NK-92 (cell line): ENCODE measurements around the gene MGAM2.

Experiments
- DNase-seq: peaks from one replicate; lab custom pipeline; 2025; ENCODE audit not compliant: unreplicated experiment; lab: John Stamatoyannopoulos, UW

Gene MGAM2

DNA sequence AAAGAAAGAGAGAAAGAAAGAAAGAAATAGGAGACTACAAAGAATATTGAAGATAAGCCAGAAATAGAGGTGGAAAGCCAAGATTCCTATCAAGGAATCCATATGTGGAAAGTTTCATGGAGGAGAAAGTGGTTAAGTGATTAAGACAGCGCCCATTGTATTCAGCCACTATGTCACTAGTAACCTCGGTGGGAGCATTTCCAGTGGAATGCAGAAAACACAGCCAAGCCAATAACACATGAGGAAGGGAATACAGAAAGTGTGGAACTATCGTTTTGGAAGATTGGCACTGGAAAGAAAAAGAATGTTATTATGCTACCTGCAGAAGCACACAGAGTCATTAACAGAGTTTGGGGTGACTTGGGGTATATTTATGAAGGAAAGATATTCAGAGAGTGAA is 2.7 kb downstream of the MGAM2 start:
- no peak for DNase-seq

DNA sequence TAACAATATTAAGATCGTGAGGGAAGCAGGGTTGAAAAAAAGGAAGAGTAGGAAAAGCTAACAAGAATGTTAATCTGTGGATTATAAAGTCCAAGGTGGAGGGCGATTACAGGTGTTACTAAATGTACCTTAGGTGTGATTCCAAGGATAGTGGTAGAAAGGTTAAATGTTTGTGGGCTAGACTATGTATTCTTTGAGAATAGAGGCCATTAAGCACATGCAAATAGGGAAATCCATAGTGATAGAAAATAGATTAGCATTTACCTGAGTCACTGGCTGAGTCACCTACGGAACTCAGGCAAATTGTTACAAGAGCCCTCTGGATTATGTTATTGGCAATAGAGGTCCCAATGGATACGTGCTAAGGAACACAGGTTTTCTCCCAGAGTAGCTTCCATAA is 9.0 kb downstream of the MGAM2 start:
- DNase-seq, result no peak

DNA sequence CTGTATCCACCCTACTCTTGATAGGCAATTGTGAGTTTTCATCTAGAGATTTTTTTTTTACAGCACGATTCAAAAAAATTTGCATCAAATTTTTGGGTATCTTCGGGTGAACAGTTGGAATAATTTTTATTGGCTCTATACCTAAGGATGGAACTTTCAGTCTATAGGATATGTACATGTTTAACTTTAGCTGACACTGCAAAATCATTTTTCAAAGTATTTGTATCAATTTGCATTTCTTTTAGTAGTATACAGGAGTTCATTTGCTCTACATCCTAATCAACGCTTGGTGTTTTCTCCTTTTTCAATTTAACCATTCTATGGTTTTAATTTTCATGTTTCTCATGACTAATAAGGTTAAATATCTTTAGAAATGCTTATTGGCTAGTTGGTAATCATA is 11.7 kb downstream of the MGAM2 start:
- no peak for DNase-seq

DNA sequence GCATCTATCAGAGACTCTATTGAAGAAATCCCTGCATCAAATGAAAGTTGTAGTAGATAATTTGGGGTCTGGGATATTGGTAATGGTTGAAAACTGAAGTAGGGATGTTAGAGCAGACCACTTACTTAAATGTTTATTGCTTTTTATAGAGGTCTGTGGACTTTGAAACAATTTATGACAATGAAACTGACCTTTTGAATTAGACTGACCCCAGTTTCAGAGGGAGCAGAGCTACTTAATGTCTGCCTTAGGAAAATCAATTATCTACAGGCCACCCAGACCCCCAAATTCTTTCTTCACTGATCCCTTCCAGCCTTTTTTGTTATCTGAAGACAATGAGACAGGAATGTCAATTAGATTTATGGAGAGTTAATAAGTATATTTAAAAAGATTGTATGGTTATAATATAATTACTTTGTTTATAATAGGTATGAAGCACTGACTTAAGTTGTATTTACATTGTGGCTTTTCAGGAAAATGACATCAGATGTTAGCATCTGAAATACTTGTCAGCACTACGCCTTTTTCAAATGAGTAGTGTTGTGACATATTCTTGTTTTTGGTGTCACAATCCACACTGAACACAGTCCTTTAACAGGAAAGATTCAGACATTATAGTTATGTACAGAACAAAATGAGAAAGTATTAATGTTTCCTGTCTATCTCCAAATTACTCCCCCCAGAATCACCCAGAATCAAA is 13.9 kb downstream of the MGAM2 start:
- no peak for DNase-seq

DNA sequence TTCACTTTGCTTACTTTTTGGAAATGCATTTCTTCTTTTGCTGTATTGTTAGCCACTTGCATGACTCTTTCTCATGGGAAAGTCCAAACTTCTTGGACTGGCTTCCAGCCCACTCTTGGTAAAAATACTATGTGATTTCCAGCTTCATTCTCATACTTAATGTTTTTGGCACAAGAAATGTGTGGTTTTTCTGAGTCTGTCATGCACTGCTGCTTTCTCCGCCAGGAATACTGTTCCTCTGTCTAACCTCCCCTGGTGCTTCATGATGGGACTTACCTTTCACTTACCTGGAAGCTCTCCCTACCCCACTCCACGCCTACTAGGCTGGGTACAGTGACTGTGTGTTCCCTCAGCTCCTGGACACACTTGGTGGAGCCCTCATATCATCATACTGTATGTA is 18.7 kb downstream of the MGAM2 start:
- no peak for DNase-seq

DNA sequence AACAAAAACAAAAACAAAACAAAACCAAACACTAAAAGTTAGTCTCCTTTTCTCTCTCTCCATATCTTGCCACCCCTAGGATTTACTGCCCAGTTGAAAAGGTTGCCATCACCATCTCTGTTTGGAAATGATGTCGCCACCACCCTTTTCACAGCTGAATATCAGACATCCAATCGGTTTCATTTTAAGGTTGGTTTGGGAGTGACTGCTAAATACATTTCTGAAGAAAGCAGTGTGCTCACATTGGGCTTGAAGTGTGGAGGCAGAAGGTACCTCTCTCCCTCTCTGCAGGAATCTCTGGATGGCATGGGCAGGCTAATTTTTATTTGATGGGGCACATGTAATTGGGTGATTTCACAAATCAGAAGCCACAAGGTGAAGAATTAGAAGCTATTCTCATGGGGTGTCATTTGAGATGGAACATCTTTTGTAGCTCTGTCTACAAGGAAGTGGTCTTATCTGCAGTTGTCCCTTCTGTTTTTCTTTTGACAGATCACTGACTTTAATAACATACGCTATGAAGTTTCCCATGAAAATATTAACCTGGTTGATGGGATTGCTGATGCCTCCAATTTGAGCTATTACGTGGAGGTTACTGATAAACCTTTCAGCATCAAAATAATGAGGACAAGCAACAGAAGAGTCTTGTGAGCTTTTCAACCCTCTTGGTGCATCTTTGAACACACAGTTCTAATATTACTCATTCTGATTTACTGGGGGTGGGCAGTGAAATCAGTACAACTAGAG is 20.1 kb downstream of the MGAM2 start:
- DNase-seq, result no peak

DNA sequence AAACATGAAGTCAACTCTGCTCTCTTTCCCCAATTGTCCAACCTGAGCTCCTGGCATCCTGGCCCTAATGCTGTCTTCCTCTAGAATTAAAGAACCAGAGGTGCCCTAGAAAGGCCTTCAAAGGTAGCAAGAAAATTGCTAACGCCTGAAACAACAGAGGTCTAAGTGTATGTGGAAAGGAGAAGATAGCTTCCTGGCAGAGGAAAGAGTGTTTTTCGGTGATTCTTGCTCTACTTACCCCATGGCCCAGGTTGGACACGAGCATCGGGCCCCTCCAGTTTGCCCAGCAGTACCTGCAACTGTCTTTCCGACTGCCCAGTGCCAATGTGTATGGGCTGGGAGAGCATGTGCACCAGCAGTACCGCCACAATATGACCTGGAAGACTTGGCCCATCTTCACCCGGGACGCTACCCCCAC is 22.2 kb downstream of the MGAM2 start:
- DNase-seq, result no peak

DNA sequence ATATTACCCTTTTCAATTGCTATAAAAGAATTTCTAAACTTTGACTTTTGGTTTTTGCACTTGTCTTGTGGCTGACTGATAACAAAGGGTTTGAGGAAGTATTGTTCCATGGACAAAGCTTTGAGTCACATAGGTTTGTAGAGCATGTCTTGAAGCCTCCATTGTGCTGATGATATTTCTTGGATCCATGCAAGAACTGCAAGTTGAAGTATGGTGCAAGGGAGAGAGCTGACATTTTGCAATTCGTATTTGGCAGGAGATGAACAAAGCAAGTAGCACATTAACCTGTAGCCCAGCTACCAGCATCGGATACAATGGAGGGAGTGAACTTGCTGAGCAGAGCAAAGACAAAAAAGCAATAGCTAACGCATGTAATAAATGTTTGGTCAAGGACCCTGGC is 23.4 kb downstream of the MGAM2 start:
- DNase-seq, result no peak

DNA sequence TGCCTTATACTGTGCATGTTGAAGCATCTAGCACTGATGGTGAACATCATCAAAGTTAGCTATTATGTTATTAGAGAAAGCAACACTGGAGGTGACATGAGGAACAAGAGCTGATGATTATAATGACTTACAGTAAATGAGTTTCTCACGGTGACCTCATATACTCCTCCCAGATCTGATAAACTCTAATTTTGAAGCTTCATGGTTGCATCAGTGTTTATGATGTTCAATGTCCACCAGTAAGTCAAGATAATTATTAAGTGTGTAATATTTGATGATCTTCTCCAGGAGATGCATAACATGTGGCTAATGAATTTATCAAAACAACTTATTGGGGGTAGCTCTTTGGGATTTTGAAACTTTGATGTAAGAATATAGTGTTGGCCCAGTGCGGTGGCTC is 27.5 kb downstream of the MGAM2 start:
- no peak for DNase-seq

DNA sequence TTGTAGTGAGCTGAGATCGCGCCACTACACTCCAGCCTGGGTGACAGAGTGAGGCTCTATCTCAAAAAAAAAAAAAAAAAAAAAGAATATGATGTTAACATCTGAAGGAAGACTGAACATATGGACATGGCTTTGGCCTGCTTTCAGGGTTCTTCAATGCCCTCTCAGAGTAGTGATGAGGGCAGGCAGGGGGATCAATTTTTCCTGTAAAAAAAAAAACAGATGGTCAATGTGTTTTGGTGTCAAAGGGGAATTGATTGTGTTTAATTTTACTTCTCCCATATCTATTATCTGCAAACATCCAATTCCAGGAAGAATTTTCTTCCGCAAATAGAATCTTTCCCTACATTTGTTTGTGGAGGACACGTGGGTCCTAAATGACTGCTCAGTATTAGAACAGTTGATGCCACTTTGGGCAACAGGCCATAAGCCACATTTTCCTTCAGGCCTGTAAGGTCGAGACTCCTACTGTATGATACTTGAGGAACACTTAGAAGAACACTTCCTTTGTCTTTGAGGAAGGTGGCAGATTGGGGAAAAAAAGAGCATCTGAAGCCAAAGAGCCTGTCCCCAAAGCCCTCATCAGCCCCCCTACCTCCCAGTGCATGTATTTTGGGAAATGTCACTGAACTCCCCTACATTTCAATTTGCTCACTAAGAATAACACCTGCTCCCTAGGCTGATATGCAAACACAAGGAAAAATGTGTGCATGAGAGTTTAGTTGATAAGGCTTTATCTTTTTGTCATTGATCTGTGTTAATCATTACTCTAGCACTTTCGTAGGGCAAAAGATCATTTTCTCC is 28.3 kb downstream of the MGAM2 start:
- DNase-seq, result no peak

DNA sequence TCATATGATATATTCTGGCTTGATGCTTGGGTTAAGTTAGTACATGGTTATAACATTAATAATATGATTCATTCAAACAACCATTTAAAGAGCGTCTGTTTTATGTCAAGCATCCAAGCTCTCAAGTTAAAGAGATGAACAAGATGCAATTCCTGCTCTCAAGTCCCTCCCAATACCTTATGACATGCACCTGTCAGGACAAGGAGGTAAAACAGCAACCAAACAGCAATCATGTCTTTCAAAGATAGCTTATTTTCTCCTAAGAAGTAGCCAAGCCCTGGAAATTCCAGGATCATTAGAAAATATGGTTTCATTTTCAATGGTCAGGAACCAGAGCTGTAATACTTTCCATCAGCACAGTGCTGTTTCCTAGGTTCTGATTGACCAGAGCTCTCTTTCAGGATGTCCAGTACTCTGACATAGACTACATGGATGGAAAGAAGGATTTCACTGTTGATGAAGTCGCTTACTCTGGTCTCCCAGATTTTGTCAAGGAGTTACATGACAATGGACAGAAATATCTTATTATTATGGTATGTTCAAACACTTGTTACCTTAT is 29.0 kb downstream of the MGAM2 start:
- DNase-seq, result no peak

DNA sequence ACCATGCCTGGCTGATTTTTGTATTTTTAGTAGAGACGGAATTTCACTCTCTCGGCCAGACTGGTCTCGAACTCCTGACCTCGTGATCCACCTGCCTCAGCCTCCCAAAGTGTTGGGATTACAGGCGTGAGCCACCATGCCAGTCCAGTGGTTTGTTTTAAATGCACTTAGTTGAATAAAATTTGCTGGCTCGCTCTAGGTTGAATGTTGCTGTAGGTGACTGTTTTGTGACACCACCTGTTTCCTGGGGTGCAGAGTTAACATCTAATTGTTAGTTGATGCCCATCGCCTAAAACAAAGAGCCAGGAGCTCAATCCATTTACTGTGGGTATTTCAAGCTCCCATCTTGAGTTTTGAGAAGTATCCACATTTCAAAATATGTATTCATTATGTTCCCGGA is 31.2 kb downstream of the MGAM2 start:
- DNase-seq, result no peak

DNA sequence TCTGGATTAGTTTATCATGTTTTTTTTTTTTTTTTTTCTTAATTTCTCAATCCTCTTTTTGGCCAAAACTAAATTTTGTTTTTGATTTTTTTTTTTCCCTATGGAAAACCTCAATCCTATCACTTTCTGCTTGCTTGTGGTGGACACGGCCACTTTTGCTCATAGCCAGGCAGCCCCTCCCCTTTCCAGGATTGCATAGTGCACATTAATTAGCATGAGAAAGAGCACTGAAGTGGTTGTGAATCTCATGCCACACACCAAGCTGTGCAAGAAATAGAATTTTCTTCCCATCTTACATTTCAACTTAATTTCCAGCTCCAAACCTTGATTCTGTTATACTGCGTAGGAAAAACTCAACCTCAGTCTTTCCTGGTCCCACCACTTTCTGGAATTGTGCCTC is 34.6 kb downstream of the MGAM2 start:
- DNase-seq, result no peak

DNA sequence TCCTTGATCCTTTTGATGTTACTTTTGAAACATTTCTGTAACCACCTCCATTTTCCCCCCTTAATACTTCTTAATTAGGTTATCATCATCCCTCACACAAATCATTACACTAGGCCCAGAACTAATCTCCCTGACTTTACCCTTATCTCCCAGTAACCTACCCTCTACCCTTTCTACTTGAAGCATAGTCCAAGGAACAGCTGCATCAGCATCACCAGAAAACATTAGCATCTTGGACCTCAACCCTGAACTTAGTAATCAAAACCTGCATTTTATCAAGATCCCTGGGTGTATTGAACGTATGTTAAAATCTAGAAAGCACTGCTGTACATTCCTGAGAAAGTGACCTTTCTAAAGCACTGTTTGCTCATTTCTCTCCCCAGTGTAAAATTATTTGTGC is 38.8 kb downstream of the MGAM2 start:
- no peak for DNase-seq

DNA sequence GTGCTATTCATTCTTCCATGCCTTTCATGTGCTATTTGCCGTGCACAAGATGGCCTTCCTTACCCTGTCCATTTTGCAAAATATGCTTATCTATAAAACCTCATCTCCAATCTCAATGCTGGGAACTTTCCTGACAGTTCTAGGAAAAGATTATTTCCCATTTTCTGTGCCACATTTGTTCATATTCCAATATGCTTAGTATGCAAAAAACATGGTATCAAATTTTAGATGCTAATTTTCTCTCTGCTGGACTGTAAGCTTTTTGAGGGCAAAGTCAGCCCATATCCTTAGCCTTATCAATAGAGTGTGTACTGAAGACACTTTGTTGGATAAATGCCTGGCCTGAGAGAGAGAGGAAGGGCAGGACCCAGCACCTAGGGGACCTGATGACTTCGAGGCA is 39.4 kb downstream of the MGAM2 start:
- DNase-seq, result no peak

DNA sequence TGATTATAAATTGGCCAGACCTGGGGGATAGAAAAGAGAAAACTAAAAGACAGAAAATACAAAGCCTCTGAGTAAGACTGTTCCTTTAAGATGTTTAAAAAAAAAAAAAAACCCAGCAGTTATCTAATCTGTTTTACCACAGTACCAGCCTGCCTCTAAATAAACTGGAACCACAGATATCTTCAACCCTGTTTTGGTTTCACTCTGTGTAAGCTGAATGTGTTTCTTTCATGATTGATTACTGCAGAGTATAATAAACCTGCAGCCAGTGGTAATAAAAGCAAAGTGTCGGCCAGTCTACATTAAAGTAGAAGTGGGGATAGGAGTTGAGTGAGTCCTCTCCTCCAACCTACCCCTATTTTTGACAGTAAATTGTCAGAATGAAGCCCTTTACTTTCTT is 40.6 kb downstream of the MGAM2 start:
- DNase-seq, result no peak

DNA sequence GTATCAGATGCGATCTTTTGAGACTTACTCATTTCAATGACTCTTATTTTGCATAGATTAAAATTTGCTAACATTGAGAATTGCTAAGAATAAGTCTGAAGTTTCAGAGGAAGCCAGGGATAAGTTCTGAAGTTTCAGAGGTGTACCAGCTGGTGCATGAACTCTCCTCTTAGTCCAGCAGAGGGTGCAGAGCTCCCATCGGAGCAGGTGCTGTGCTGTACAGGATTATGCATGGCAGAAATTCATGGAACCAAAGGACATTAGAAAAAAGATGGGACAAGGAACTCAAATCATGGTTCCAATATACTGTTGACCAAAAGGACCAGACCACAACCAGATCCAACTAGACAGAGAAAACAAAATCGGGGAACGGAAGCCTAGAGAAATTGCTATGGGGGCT is 41.9 kb downstream of the MGAM2 start:
- no peak for DNase-seq

DNA sequence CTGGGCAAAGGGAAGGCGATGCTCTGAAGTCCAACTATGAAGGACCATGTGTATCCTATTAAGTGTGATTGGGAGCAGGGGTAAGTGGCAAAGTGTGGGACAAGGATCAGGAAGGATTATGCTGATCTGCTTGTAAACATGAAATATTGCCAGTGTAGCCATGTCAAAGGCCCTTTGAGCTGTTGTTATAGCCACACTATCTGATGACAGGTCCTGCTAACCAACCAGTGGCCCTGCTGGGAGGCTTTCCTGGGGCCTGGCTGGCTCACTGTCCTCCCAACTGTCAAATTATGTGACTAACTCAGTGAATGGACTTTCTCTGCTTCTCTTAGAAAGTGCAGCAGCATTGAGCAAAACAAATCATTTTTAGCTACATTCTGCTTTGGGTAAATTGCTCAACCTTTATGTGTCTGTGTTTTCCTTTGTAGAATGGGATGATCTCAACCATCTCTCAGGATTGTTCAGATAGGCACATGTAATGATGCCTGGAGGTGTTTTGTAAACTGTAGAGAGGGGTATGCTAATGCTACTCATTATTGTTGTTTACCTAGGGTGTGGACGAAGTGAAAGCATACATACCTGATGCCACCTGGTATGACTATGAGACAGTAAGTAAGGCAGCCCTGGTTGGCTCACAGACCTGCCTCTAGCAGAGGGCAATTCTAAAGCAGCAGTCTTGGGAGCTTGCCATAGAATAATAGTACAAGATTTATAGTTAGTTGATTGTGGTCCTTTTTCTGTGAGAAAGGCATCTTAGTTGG is 47.4 kb downstream of the MGAM2 start:
- DNase-seq, result no peak

DNA sequence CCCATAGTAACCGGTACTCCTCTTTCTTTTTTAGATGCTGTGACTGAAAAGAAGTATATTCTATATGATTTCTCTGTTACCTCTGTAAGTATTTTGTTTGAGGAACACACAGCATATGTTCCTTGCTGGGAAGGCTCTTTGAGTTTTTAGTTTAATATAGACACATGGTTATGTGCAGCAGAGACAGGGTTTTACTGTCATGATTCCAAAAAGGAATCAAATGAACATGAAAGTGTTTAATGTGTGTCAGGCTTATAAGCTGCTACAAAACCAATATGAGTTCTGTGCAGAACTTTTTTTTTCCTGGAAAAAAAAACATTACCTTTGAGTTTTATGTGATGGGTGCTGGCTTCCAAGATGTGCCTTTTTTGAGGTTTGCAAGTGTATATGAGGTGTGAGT is 50.4 kb downstream of the MGAM2 start:
- no peak for DNase-seq

DNA sequence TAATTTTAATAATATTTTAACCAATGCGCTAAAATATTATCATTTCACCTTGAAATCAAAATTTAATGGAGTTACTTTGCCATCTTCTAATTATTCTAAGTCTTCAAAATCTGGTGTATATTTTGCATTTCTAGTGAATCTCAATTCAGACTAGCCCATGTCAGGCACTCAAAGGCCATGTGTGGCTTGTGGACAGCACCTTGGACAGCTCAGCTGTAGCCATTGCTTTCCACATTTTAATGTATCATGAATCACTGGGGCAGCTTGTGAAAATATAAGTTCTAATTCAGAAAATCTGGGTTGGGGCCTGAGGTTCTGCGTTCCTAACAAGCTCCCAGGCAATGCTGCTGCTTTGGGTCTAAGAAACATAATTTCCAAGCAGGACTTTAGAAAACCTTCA is 57.2 kb downstream of the MGAM2 start:
- no peak for DNase-seq

DNA sequence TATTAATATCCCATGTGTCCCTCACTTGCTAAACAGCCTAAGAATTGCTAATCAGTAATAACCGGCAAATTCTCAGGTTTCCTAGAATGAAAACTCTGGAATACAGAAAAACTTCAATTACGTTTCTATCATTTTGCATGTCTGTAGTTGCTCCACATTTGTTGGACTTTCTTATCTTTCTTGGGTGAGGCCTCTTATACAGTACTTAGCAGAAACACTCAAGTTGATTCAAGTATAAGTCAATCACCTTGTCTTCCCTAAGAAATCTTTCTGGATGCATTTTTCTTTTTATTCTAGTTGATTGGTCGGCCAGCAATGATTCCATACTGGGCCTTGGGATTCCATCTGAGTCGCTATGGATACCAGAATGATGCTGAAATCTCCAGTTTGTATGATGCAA is 61.4 kb downstream of the MGAM2 start:
- no peak for DNase-seq
